Measurements from ENCODE around the gene COLQ.

- TF ChIP-seq EZH2 (IDR thresholded peaks at IDR 0.05; ENCODE audit: insufficient read depth, poor library complexity, severe bottlenecking) = no peak
- no peak for TF ChIP-seq EZH2phosphoT487 (IDR thresholded peaks at IDR 0.05; ENCODE audit: insufficient read depth, low read depth)
Measured at GRCh38 chr3:15404767-15405166, 116.7 kb downstream of the COLQ start.
